SHP77 (cell line): ENCODE data around the gene SSR3.

Source experiments
- DNase-seq, 2 experiments: peaks; one replicate each; lab custom pipeline; 2025; lab: John Stamatoyannopoulos, UW

SSR3 gene

DNA sequence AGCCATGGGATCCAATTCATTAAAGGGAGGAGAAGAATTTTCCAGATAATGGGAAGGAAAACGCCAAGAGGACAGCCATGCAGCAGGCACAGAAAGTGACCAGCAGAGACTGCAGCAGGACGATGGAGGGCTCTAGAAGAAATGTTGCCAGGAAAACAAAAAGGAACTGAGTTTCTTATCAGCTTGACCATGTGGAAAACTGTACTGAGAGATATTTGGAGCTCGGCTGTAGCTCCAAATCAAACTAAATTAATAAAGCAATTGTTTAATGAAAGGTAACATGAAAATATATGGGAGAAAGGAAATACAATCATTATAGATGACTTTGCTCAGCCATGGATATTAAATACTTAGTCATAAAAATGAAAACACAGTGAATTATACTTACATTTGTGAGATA, 63.7 kb downstream of the SSR3 start:
- DNase-seq, result no peak
